H1 (cell line): ENCODE results near the gene MLC1. TPM values are rescaled to one million over a fixed set of nuclear protein-coding genes. Genes with fewer than 3 reads are reported as not detected.

Source experiments
- CHD7 ChIP-seq: fragments of 300-600 bp; sonication (generic); IDR thresholded peaks from 2 replicates; pipeline ENCODE4 v1.7.1; 2012; ENCODE audit warnings: low read length, moderate library complexity, mild to moderate bottlenecking, inconsistent platforms; ENCODE audit not compliant: insufficient replicate concordance
- CREB1 ChIP-seq: IDR thresholded peaks from 2 replicates; pipeline ENCODE4 v1.6.1; 2012; ENCODE audit warnings: inconsistent platforms
- GABPA ChIP-seq: IDR thresholded peaks from 2 replicates; pipeline ENCODE4 v1.6.1; 2011; ENCODE audit warnings: mild to moderate bottlenecking, low read length, moderate library complexity, borderline replicate concordance; ENCODE audit not compliant: insufficient read depth
- PHF8 ChIP-seq: fragments of 200-600 bp; sonication (generic); conservative IDR thresholded peaks from 2 replicates; pipeline ENCODE4 v1.7.1; 2012; ENCODE audit warnings: low read depth, mild to moderate bottlenecking, inconsistent platforms, low read length, moderate library complexity
- SP4 ChIP-seq: IDR thresholded peaks from 2 replicates; pipeline ENCODE4 v1.6.1; 2012; ENCODE audit warnings: low read length, inconsistent platforms
- polyA plus RNA-seq, 7 experiments: library from polyadenylated mRNA; depleted of rRNA in 3 of 7; stranded (reverse) in 5 of 7; unstranded in 2 of 7; fragments of >200 nt in 5 of 7; fragments of 200-250 nt in 2 of 7; gene quantifications; 1 replicate in 5 of 7; 2 replicates in 1 of 7; 4 replicates in 1 of 7; pipeline versions ENCODE4 v1.2.1 to v1.2.3, GENCODE V29; 2011 to 2013; ENCODE audit warnings: missing spikeins in 2 of 7, mixed read lengths in 2 of 7
- total RNA-seq: library from RNA; stranded (reverse); fragmentation: NEBNext Ultra II Directional; extraction: Animal tissue kit (Norgen Biotek cat#: 25700); gene quantifications from 2 replicates; pipeline ENCODE4 v1.2.1, GENCODE V29; 2021

MLC1 gene
- total and polyA plus RNA-seq, 2 of the 8 experiments (the other 6 are each of a cell fraction or from before 2014, with no cell fraction given) = 0.20 TPM; not detected in 1

GRCh38 chr22:50046019-50046415 is 39.2 kb downstream of the MLC1 start (continued):
- no peak for TF ChIP-seq CHD7
- no peak for TF ChIP-seq GABPA
- TF ChIP-seq CREB1 = no peak
- no peak for TF ChIP-seq SP4
- TF ChIP-seq PHF8 = no peak
